Measurements from ENCODE around the gene RNF2.
"Not testable (repeated sequence)": the region's sequence is repeated elsewhere in the genome, so short reads cannot be mapped to it uniquely, and the experiment has no call there.

Gene RNF2

GRCh38 chr1:185053204-185053603 lies 7.8 kb downstream of the RNF2 start:
- Histone ChIP-seq H3K27me3 (ENCODE audit: insufficient read depth, low read length) (no peaks in the 10 kb centered on the region), H3K9ac (ENCODE audit: low read depth, low read length) (no peak overlapping the region), H3K4me1 (ENCODE audit: insufficient read depth, low read length) (peaks cover 6% of the 10 kb centered on the region; the same call in 1 of the 2 replicates), H3K9me3 (ENCODE audit: insufficient read depth, low read depth, low read length) (no peaks in the 10 kb centered on the region), H3K4me3 (ENCODE audit: low read length) (no peak overlapping the region), H3K36me3 (ENCODE audit: insufficient read depth, low read depth, low read length) (no peaks in the 10 kb centered on the region), H3K27ac (ENCODE audit: low read length) (no peak overlapping the region)

GRCh38 chr1:185054365-185055060 lies 9.2 kb downstream of the RNF2 start:
- no peaks in the 10 kb centered on the region for H3K27me3 ChIP-seq (ENCODE audit: insufficient read depth, low read length)
- no peak overlapping the region for H3K9ac ChIP-seq (ENCODE audit: low read depth, low read length)
- H3K27ac ChIP-seq (ENCODE audit: low read length) = no peak overlapping the region
- H3K36me3 ChIP-seq (ENCODE audit: insufficient read depth, low read depth, low read length) = no peaks in the 10 kb centered on the region
- no peaks in the 10 kb centered on the region for H3K9me3 ChIP-seq (ENCODE audit: insufficient read depth, low read depth, low read length)
- H3K4me1 ChIP-seq (ENCODE audit: insufficient read depth, low read length) = peaks cover 6% of the 10 kb centered on the region; the same call in 1 of the 2 replicates
- no peak overlapping the region for H3K4me3 ChIP-seq (ENCODE audit: low read length)

- Histone ChIP-seq H3K4me3 (ENCODE audit: low read length) (no peak overlapping the region), H3K9me3 (ENCODE audit: insufficient read depth, low read depth, low read length) (no peaks in the 10 kb centered on the region), H3K27me3 (ENCODE audit: insufficient read depth, low read length) (no peaks in the 10 kb centered on the region), H3K9ac (ENCODE audit: low read depth, low read length) (no peak overlapping the region), H3K27ac (ENCODE audit: low read length) (no peak overlapping the region), H3K36me3 (ENCODE audit: insufficient read depth, low read depth, low read length) (no peaks in the 10 kb centered on the region), H3K4me1 (ENCODE audit: insufficient read depth, low read length) (peaks cover 3% of the 10 kb centered on the region; the same call in 1 of the 2 replicates)
These were observed 12.8 kb downstream of the RNF2 start for GRCh38 chr1:185058110-185058509.

- Histone ChIP-seq H3K27ac (ENCODE audit: low read length) (no peak overlapping the region), H3K36me3 (ENCODE audit: insufficient read depth, low read depth, low read length) (no peaks in the 10 kb centered on the region), H3K27me3 (ENCODE audit: insufficient read depth, low read length) (no peaks in the 10 kb centered on the region), H3K9me3 (ENCODE audit: insufficient read depth, low read depth, low read length) (no peaks in the 10 kb centered on the region), H3K9ac (ENCODE audit: low read depth, low read length) (no peak overlapping the region), H3K4me3 (ENCODE audit: low read length) (no peak overlapping the region), H3K4me1 (ENCODE audit: insufficient read depth, low read length) (peaks cover 3% of the 10 kb centered on the region; the same call in 1 of the 2 replicates)
These were observed 13.5 kb downstream of the RNF2 start for GRCh38 chr1:185058876-185059275.

GRCh38 chr1:185059950-185060571 lies 14.7 kb downstream of the RNF2 start:
- peaks cover 3% of the 10 kb centered on the region; the same call in 1 of the 2 replicates for H3K4me1 ChIP-seq (ENCODE audit: insufficient read depth, low read length)
- no peak overlapping the region for H3K27ac ChIP-seq (ENCODE audit: low read length)
- H3K27me3 ChIP-seq (ENCODE audit: insufficient read depth, low read length) = no peaks in the 10 kb centered on the region
- H3K9me3 ChIP-seq (ENCODE audit: insufficient read depth, low read depth, low read length) = peaks cover 7% of the 10 kb centered on the region
- H3K36me3 ChIP-seq (ENCODE audit: insufficient read depth, low read depth, low read length) = no peaks in the 10 kb centered on the region; the same call in 1 of the 2 replicates
- no peak overlapping the region for H3K9ac ChIP-seq (ENCODE audit: low read depth, low read length)
- no peak overlapping the region for H3K4me3 ChIP-seq (ENCODE audit: low read length)

- H3K4me3 ChIP-seq (ENCODE audit: low read length) = no peak overlapping the region
- no peaks in the 10 kb centered on the region for H3K27me3 ChIP-seq (ENCODE audit: insufficient read depth, low read length)
- peaks cover 3% of the 10 kb centered on the region; the same call in 1 of the 2 replicates for H3K4me1 ChIP-seq (ENCODE audit: insufficient read depth, low read length)
- H3K27ac ChIP-seq (ENCODE audit: low read length) = no peak overlapping the region
- no peak overlapping the region for H3K9ac ChIP-seq (ENCODE audit: low read depth, low read length)
- peaks cover 7% of the 10 kb centered on the region for H3K9me3 ChIP-seq (ENCODE audit: insufficient read depth, low read depth, low read length)
- peaks cover 12% of the 10 kb centered on the region; the same call in 1 of the 2 replicates for H3K36me3 ChIP-seq (ENCODE audit: insufficient read depth, low read depth, low read length)
These were observed 17.5 kb downstream of the RNF2 start for GRCh38 chr1:185062710-185063370.

GRCh38 chr1:185063719-185064118 lies 18.4 kb downstream of the RNF2 start:
- H3K9ac ChIP-seq (ENCODE audit: low read depth, low read length) = no peak overlapping the region
- H3K36me3 ChIP-seq (ENCODE audit: insufficient read depth, low read depth, low read length) = peaks cover 12% of the 10 kb centered on the region; the same call in 1 of the 2 replicates
- peaks cover 7% of the 10 kb centered on the region for H3K9me3 ChIP-seq (ENCODE audit: insufficient read depth, low read depth, low read length)
- H3K27me3 ChIP-seq (ENCODE audit: insufficient read depth, low read length) = no peaks in the 10 kb centered on the region
- no peak overlapping the region for H3K4me3 ChIP-seq (ENCODE audit: low read length)
- peaks cover 1% of the 10 kb centered on the region; the same call in 1 of the 2 replicates for H3K4me1 ChIP-seq (ENCODE audit: insufficient read depth, low read length)
- H3K27ac ChIP-seq (ENCODE audit: low read length) = no peak overlapping the region

- not testable (repeated sequence) for H3K4me3 ChIP-seq (ENCODE audit: low read length); H3K27me3 ChIP-seq (ENCODE audit: insufficient read depth, low read length); H3K9me3 ChIP-seq (ENCODE audit: insufficient read depth, low read depth, low read length); H3K9ac ChIP-seq (ENCODE audit: low read depth, low read length); H3K4me1 ChIP-seq (ENCODE audit: insufficient read depth, low read length); H3K27ac ChIP-seq (ENCODE audit: low read length)
- H3K36me3 ChIP-seq (ENCODE audit: insufficient read depth, low read depth, low read length) = peaks cover 12% of the 10 kb centered on the region; the same call in 1 of the 2 replicates
These were observed 19.6 kb downstream of the RNF2 start for GRCh38 chr1:185065006-185065405.

GRCh38 chr1:185066181-185066580 lies 20.8 kb downstream of the RNF2 start:
- Histone ChIP-seq H3K36me3 (ENCODE audit: insufficient read depth, low read depth, low read length) (peaks cover 12% of the 10 kb centered on the region; the same call in 1 of the 2 replicates), H3K27me3 (ENCODE audit: insufficient read depth, low read length) (no peaks in the 10 kb centered on the region), H3K4me3 (ENCODE audit: low read length) (no peak overlapping the region), H3K27ac (ENCODE audit: low read length) (no peak overlapping the region), H3K9ac (ENCODE audit: low read depth, low read length) (no peak overlapping the region), H3K9me3 (ENCODE audit: insufficient read depth, low read depth, low read length) (peaks cover 7% of the 10 kb centered on the region), H3K4me1 (ENCODE audit: insufficient read depth, low read length) (peaks cover 9% of the 10 kb centered on the region; the same call in 1 of the 2 replicates)

- H3K9me3 ChIP-seq (ENCODE audit: insufficient read depth, low read depth, low read length) = peaks cover 7% of the 10 kb centered on the region
- peaks cover 12% of the 10 kb centered on the region for H3K4me1 ChIP-seq (ENCODE audit: insufficient read depth, low read length)
- H3K4me3 ChIP-seq (ENCODE audit: low read length) = no peak overlapping the region
- no peak overlapping the region for H3K9ac ChIP-seq (ENCODE audit: low read depth, low read length)
- H3K27ac ChIP-seq (ENCODE audit: low read length) = no peak overlapping the region
- no peaks in the 10 kb centered on the region for H3K27me3 ChIP-seq (ENCODE audit: insufficient read depth, low read length)
- peaks cover 12% of the 10 kb centered on the region; the same call in 1 of the 2 replicates for H3K36me3 ChIP-seq (ENCODE audit: insufficient read depth, low read depth, low read length)
These were observed 23.0 kb downstream of the RNF2 start for GRCh38 chr1:185068341-185068740.

- Histone ChIP-seq H3K4me3 (ENCODE audit: low read length) (no peak overlapping the region), H3K4me1 (ENCODE audit: insufficient read depth, low read length) (peaks cover 20% of the 10 kb centered on the region), H3K9ac (ENCODE audit: low read depth, low read length) (no peak overlapping the region), H3K9me3 (ENCODE audit: insufficient read depth, low read depth, low read length) (peaks cover 4% of the 10 kb centered on the region), H3K27me3 (ENCODE audit: insufficient read depth, low read length) (no peaks in the 10 kb centered on the region), H3K27ac (ENCODE audit: low read length) (no peak overlapping the region), H3K36me3 (ENCODE audit: insufficient read depth, low read depth, low read length) (peaks cover 12% of the 10 kb centered on the region; the same call in 1 of the 2 replicates)
These were observed 23.9 kb downstream of the RNF2 start for GRCh38 chr1:185069202-185069772.
